ENCODE measurements around the gene ARHGEF11. TPM values are rescaled to one million over a fixed set of nuclear protein-coding genes. Genes with fewer than 3 reads are reported as not detected.
"Not testable (repeated sequence)": the region's sequence is repeated elsewhere in the genome, so short reads cannot be mapped to it uniquely, and the experiment has no call there.

ARHGEF11 gene
- total RNA-seq, 1 donor from 2014 or later: 12.4 TPM

- peaks cover 32% of the 10 kb centered on the region for H3K27me3 ChIP-seq (ENCODE audit: control insufficient read depth, insufficient read depth, low read length)
- H3K36me3 ChIP-seq (ENCODE audit: control insufficient read depth, insufficient read depth, low read length): no peaks in the 10 kb centered on the region
- peak overlapping the region; percentile 33 for H3K4me3 ChIP-seq (ENCODE audit: low read depth, low read length)
- peak; percentile 59 for DNase-seq (ENCODE audit: low read depth)
- no peak for FAIRE-seq
- TF ChIP-seq CTCF (IDR thresholded peaks at IDR 0.05; ENCODE audit: insufficient read depth, low read length, severe bottlenecking): peak; percentile 89
Observed at GRCh38 chr1:156927215-156928042, 118.1 kb downstream of the ARHGEF11 start.

GRCh38 chr1:156926695-156927094, 118.8 kb downstream of the ARHGEF11 start:
- H3K4me3 ChIP-seq (ENCODE audit: low read depth, low read length); FAIRE-seq: not testable (repeated sequence)
- H3K27me3 ChIP-seq (ENCODE audit: control insufficient read depth, insufficient read depth, low read length): peaks cover 34% of the 10 kb centered on the region

GRCh38 chr1:156926175-156926574, 119.4 kb downstream of the ARHGEF11 start:
- DNase-seq (ENCODE audit: low read depth) (peak; percentile 63), FAIRE-seq (no peak)
- TF ChIP-seq CTCF (IDR thresholded peaks at IDR 0.05; ENCODE audit: insufficient read depth, low read length, severe bottlenecking): no peak
- no peaks in the 10 kb centered on the region for H3K36me3 ChIP-seq (ENCODE audit: control insufficient read depth, insufficient read depth, low read length)
- no peak overlapping the region for H3K4me3 ChIP-seq (ENCODE audit: low read depth, low read length)
- H3K27me3 ChIP-seq (ENCODE audit: control insufficient read depth, insufficient read depth, low read length): peaks cover 37% of the 10 kb centered on the region

More at GRCh38 chr1:156926695-156927094, 118.8 kb downstream of the ARHGEF11 start:
- DNase-seq (ENCODE audit: low read depth); H3K36me3 ChIP-seq (ENCODE audit: control insufficient read depth, insufficient read depth, low read length): not testable (repeated sequence)

- FAIRE-seq (no peak), DNase-seq (ENCODE audit: low read depth) (no peak)
- H3K36me3 ChIP-seq (ENCODE audit: control insufficient read depth, insufficient read depth, low read length): no peaks in the 10 kb centered on the region
- peaks cover 44% of the 10 kb centered on the region for H3K27me3 ChIP-seq (ENCODE audit: control insufficient read depth, insufficient read depth, low read length)
- no peak for TF ChIP-seq CTCF (IDR thresholded peaks at IDR 0.05; ENCODE audit: insufficient read depth, low read length, severe bottlenecking)
- H3K4me3 ChIP-seq (ENCODE audit: low read depth, low read length): no peak overlapping the region
Observed at GRCh38 chr1:156925154-156926010, 120.2 kb downstream of the ARHGEF11 start.

GRCh38 chr1:156924478-156925153, 120.9 kb downstream of the ARHGEF11 start:
- H3K36me3 ChIP-seq (ENCODE audit: control insufficient read depth, insufficient read depth, low read length): no peaks in the 10 kb centered on the region
- H3K27me3 ChIP-seq (ENCODE audit: control insufficient read depth, insufficient read depth, low read length): peaks cover 44% of the 10 kb centered on the region
- FAIRE-seq (no peak), DNase-seq (ENCODE audit: low read depth) (no peak)
- H3K4me3 ChIP-seq (ENCODE audit: low read depth, low read length): no peak overlapping the region
- TF ChIP-seq CTCF (IDR thresholded peaks at IDR 0.05; ENCODE audit: insufficient read depth, low read length, severe bottlenecking): no peak
